Activated T-cell treated with anti-CD3 and anti-CD28 coated beads, Interleukin-2, amount 50 U/mL, for 72 hours (primary cell): Measurements from ENCODE around the gene PARD3. TPM values are rescaled to one million over a fixed set of nuclear protein-coding genes. Genes with fewer than 3 reads are reported as not detected.

ENCODE experiments used
- ATAC-seq, 2 donors: fragments of 150-1000 bp; cut with Tn5 transposase; replicated peaks in 1 of 2; 2 replicates each; pipeline ENCODE4 v1.10.0; 2021; ENCODE audit warnings: moderate library complexity in 2 of 2, mild to moderate bottlenecking in 1 of 2
- DNase-seq, 2 donors: peaks; one replicate each; pipeline ENCODE4 v3.0.0; 2021 to 2022; ENCODE audit warnings: mixed read lengths in 1 of 2
- H3K27ac Mint-ChIP-seq: one replicate; pipeline ENCODE4 v1.8.0; 2022; ENCODE audit warnings: mild to moderate bottlenecking, moderate library complexity, mixed read lengths
- H3K27me3 Mint-ChIP-seq: one replicate; pipeline ENCODE4 v1.8.0; 2022; ENCODE audit warnings: low read depth, mixed read lengths
- H3K36me3 Mint-ChIP-seq, 2 donors: one replicate each; pipeline ENCODE4 v1.8.0; 2022; ENCODE audit warnings: mixed read lengths in 2 of 2, mild to moderate bottlenecking in 1 of 2; ENCODE audit not compliant: insufficient read depth in 2 of 2
- H3K4me1 Mint-ChIP-seq: one replicate; pipeline ENCODE4 v1.8.0; 2022; ENCODE audit warnings: low read depth, mixed read lengths
- H3K4me3 Mint-ChIP-seq, 2 donors: one replicate each; pipeline ENCODE4 v1.8.0; 2022; ENCODE audit warnings: mild to moderate bottlenecking in 2 of 2, mixed read lengths in 2 of 2, moderate library complexity in 2 of 2
- H3K9me3 Mint-ChIP-seq, 2 donors: one replicate each; pipeline ENCODE4 v1.8.0; 2022; ENCODE audit warnings: mixed read lengths in 2 of 2
- total RNA-seq, 2 donors: library from RNA; stranded (reverse); gene quantifications; one replicate each; pipeline ENCODE4 v1.2.3, GENCODE V29; 2022

Gene PARD3
- total RNA-seq, 2 donors from 2014 or later: 2.3 to 3.7 TPM

GRCh38 chr10:34544400-34544799 is 270.7 kb downstream of the PARD3 start:
- Mint-ChIP-seq H3K27me3 (no peaks in the 10 kb centered on the region), H3K4me3 (no peak overlapping the region), H3K27ac (no peak overlapping the region), H3K9me3 (no peaks in the 10 kb centered on the region), H3K4me1 (no peaks in the 10 kb centered on the region), H3K36me3 (no peaks in the 10 kb centered on the region)
- DNase-seq (no peak), ATAC-seq (no peak)

GRCh38 chr10:34543716-34544115 is 271.4 kb downstream of the PARD3 start:
- Mint-ChIP-seq H3K36me3 (no peaks in the 10 kb centered on the region), H3K27ac (no peak overlapping the region), H3K4me1 (no peaks in the 10 kb centered on the region), H3K27me3 (no peaks in the 10 kb centered on the region), H3K4me3 (no peak overlapping the region), H3K9me3 (no peaks in the 10 kb centered on the region)
- DNase-seq (no peak), ATAC-seq (no peak)

GRCh38 chr10:34540492-34540891 is 274.6 kb downstream of the PARD3 start:
- Mint-ChIP-seq H3K36me3 (no peaks in the 10 kb centered on the region), H3K9me3 (no peaks in the 10 kb centered on the region), H3K4me3 (no peak overlapping the region), H3K4me1 (no peaks in the 10 kb centered on the region), H3K27me3 (no peaks in the 10 kb centered on the region), H3K27ac (no peak overlapping the region)
- DNase-seq (no peak), ATAC-seq (no peak)

DNA sequence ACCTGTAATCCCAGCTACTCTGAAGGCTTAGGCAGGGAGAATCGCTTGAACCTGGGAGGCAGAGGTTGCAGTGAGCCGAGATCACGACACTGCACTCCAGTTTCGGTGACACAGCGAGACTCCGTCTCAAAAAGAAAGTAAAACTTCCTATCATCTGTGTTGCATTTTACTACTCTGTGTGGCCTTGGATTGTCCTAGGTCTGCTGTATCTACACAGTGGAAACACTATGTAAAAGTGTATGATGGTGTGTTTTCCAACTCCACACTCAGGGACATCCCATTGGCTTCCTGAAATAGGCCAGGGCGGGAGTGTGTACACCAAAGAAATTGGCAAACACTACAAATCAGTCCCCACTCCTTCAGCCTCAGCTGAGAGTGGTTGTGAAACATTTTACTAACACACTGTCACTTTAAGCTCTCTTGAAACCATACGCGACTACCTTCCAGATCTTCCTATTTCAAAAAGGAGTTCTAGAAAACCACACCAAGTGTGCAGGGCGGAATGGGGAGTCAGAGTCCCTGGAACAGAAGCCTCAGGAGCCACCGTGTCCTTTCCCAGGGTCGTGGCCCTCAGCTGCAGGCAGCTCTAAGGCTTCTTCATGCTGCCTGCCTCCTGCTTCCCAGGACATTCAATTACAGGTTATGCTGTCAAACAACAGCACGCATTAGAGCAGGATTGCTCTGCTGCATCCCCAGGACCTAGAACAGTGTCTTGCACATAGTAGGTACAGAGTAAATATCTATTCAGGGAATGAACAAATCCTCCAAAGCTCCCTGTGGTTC is 275.4 kb downstream of the PARD3 start:
- peak in 1 of 2 donors; percentile 48 for ATAC-seq
- peak overlapping the region in 1 of 2 donors; percentile 34 for H3K4me3 Mint-ChIP-seq

GRCh38 chr10:34538281-34538829 is 276.7 kb downstream of the PARD3 start:
- H3K36me3 Mint-ChIP-seq: no peaks in the 10 kb centered on the region
- H3K27me3 Mint-ChIP-seq: no peaks in the 10 kb centered on the region
- H3K4me1 Mint-ChIP-seq: no peaks in the 10 kb centered on the region
- DNase-seq (no peak), ATAC-seq (no peak)
- H3K9me3 Mint-ChIP-seq: no peaks in the 10 kb centered on the region
- no peak overlapping the region for H3K27ac Mint-ChIP-seq
- H3K4me3 Mint-ChIP-seq: no peak overlapping the region

More for the DNA sequence above, 275.4 kb downstream of the PARD3 start:
- Mint-ChIP-seq H3K27ac (no peak overlapping the region), H3K36me3 (no peaks in the 10 kb centered on the region), H3K9me3 (no peaks in the 10 kb centered on the region), H3K4me1 (no peaks in the 10 kb centered on the region), H3K27me3 (no peaks in the 10 kb centered on the region)
- no peak for DNase-seq

- ATAC-seq: peak in 1 of 2 donors; percentile 43
- Mint-ChIP-seq H3K36me3 (no peaks in the 10 kb centered on the region), H3K27ac (no peak overlapping the region)
Measured at GRCh38 chr10:34537629-34538231, 277.4 kb downstream of the PARD3 start.

DNA sequence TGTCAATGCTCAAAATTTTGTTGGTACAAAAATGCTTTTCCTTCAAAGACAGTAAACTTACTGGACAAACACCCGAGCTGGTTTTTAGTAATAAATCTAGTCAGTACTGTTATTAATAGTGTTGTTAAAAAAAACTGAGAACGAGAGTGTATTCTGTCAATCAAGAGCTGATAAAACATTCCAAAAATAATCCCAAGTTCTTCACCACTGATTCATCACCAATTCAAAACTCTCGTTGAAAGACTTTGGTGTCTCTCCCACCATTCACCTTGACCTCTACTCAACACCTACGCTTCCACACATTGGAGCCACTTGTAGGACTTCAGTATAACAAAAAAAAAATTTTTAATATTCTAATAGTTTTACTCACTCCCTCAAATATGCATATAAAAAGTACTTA is 279.2 kb downstream of the PARD3 start:
- ATAC-seq: no peak
- no peak overlapping the region for H3K27ac Mint-ChIP-seq

More at GRCh38 chr10:34537629-34538231, 277.4 kb downstream of the PARD3 start:
- DNase-seq: no peak
- no peaks in the 10 kb centered on the region for H3K9me3 Mint-ChIP-seq
- no peak overlapping the region for H3K4me3 Mint-ChIP-seq
- no peaks in the 10 kb centered on the region for H3K4me1 Mint-ChIP-seq
- H3K27me3 Mint-ChIP-seq: no peaks in the 10 kb centered on the region

DNA sequence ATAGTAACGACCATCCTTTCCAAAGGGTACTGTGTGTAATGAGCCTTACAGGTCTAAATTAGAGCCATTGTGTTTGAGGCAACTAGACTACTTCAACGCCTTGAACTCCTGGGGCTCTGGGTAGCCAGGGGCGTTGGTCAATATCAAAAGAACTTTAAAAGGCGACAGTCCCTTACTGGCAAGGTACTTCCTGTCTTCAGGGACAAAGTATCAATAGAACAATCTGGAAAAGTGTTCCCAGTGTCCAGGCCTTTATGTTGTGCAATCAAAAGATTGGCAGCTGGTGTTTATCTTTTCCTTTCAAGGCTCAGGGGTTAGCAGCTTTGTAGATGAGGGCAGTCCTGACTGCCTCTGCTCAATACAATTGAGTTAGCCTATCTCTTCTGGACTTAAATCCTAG is 284.3 kb downstream of the PARD3 start:
- H3K4me3 Mint-ChIP-seq: no peak overlapping the region
- no peaks in the 10 kb centered on the region for H3K27me3 Mint-ChIP-seq
- DNase-seq (no peak), ATAC-seq (no peak)
- no peaks in the 10 kb centered on the region for H3K4me1 Mint-ChIP-seq
- no peak overlapping the region for H3K27ac Mint-ChIP-seq
- no peaks in the 10 kb centered on the region for H3K36me3 Mint-ChIP-seq
- H3K9me3 Mint-ChIP-seq: peaks cover 0 to 3% of the 10 kb centered on the region in 2 donors

More for the DNA sequence above, 279.2 kb downstream of the PARD3 start:
- H3K4me1 Mint-ChIP-seq: no peaks in the 10 kb centered on the region
- H3K9me3 Mint-ChIP-seq: no peaks in the 10 kb centered on the region
- no peak overlapping the region for H3K4me3 Mint-ChIP-seq
- DNase-seq: no peak
- no peaks in the 10 kb centered on the region for H3K27me3 Mint-ChIP-seq
- H3K36me3 Mint-ChIP-seq: no peaks in the 10 kb centered on the region

- Mint-ChIP-seq H3K36me3 (no peaks in the 10 kb centered on the region), H3K4me3 (no peak overlapping the region), H3K27me3 (peaks cover 7% of the 10 kb centered on the region), H3K4me1 (no peaks in the 10 kb centered on the region), H3K9me3 (peaks cover 0 to 3% of the 10 kb centered on the region in 2 donors), H3K27ac (no peak overlapping the region)
- ATAC-seq (peak in 1 of 2 donors; percentile 36), DNase-seq (no peak)
Measured at GRCh38 chr10:34528320-34528719, 286.8 kb downstream of the PARD3 start.

- ATAC-seq: no peak
- Mint-ChIP-seq H3K9me3 (peaks cover 0 to 3% of the 10 kb centered on the region in 2 donors), H3K4me1 (peaks cover 5% of the 10 kb centered on the region), H3K27me3 (peaks cover 7% of the 10 kb centered on the region), H3K4me3 (no peak overlapping the region), H3K27ac (no peak overlapping the region), H3K36me3 (no peaks in the 10 kb centered on the region)
- DNase-seq: no peak
Measured at GRCh38 chr10:34526758-34527730, 288.1 kb downstream of the PARD3 start.

DNA sequence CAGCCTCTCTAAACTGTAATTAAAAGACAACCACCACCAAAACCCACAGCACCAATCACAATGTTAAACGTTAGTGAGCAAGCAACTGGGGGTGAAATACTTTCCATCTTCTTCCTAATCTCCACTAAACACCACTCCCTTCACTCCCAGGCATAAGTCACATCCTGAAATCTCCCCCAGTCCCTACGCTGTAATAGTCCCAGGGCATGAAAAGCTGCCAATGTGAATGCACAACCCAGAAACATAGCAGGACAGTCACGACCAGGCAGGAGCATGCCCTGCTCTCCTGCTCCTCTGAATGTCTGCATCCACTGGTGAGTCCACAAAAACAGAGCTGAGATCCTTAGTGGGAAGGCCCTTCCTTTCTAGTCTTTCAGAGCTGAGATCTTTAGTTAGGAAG is 288.9 kb downstream of the PARD3 start:
- DNase-seq (no peak), ATAC-seq (no peak)
- Mint-ChIP-seq H3K36me3 (no peaks in the 10 kb centered on the region), H3K4me3 (no peak overlapping the region), H3K9me3 (peaks cover 0 to 3% of the 10 kb centered on the region in 2 donors), H3K27me3 (peaks cover 7% of the 10 kb centered on the region), H3K4me1 (peaks cover 5% of the 10 kb centered on the region), H3K27ac (no peak overlapping the region)

DNA sequence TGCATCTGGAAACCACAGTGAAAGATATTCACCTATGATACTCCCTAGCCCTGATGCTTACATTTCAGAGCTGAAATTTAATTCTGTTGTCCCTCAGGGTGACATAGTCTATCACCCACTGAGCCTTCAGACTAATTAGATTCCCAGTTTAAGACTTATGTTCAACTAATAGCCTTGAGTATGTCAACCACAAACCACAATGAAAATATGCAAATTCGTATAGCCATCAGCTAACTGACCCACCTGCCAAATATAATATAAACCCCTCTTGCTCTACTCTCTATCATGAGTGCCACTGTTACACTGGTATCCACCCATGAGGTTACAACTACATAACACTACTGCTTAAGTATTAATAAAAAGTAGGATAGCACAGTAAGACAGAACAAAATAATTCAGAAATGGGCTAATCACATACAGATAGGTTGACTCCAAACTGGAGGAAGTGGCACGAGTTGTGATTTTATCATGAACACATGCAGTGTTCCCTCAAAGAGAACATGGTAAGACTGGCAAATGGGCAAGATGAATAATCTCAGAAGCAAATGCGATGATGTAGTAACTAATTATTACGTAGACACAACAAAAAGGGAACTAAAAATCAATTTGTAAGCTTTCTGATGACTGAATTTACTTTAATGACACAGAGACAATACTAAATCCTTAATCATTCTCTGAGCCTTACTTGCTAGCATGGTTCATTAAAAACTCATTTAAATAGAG is 290.6 kb downstream of the PARD3 start:
- Mint-ChIP-seq H3K27me3 (peaks cover 7% of the 10 kb centered on the region), H3K36me3 (no peaks in the 10 kb centered on the region), H3K4me1 (peaks cover 5% of the 10 kb centered on the region), H3K4me3 (no peak overlapping the region), H3K27ac (no peak overlapping the region), H3K9me3 (peaks cover 0 to 3% of the 10 kb centered on the region in 2 donors)
- DNase-seq (no peak), ATAC-seq (no peak)
